GM18951 (cell line): ENCODE measurements around the gene ITM2C.

Experiments
- POLR2A ChIP-seq: IDR thresholded peaks from 4 replicates; pipeline ENCODE4 v1.6.1; 2011; ENCODE audit warnings: mild to moderate bottlenecking; ENCODE audit not compliant: insufficient read length, insufficient read depth; ENCODE audit errors: extremely low read depth
- in situ Hi-C: fragments of 300-500 bp; cut with MboI; formaldehyde crosslinking; loops from one replicate; pipeline ENCODE4 v1.12.0; 2022; ENCODE audit warnings: low sequenced_read_pairs, mixed read lengths, inconsistent platforms; ENCODE audit not compliant: unreplicated experiment

ITM2C gene

DNA sequence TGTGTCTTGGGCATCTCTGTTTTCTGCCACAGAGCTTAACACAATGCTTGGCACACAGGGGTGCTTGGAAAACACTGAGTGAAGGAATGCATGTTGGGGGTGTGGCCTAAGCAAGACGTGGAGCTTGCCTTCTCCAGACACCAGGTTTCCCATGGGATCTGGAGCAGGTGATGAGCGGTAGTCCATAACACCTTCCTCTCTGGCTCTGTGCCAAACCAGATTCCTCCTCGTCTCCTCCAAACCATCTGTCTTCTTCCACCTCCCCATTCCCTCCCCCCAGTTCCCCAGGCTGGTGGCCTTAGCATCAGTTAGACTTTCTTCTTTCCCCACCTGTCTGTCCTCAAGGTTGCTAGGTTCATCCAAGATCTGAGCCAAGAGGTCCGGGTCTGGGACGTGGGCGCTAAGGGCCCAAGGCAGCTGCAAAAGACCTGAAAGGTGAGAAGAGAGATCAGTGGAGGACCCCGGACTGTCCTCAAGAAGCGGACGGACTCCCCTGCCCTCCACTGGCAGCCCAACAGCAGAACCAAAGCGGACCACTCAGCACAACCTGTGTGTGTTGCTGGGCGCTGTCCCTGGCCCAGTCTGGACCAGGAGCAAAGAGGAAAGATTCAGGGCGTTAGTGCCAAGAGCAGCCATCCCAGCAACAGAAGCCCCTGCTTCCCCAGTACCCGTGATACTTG lies 1.2 kb upstream of the ITM2C start:
- in situ Hi-C loops, result no loop called here
- TF ChIP-seq POLR2A, result no peak

GRCh38 chr2:230864122-230864604 lies 579 bp upstream of the ITM2C start:
- TF ChIP-seq POLR2A, result no peak
- in situ Hi-C loops, result no loop called here

- in situ Hi-C loops, result no loop called here
- TF ChIP-seq POLR2A, result peak; percentile 20
These were observed 594 bp downstream of the ITM2C start for GRCh38 chr2:230865307-230865765.

- in situ Hi-C loops, result no loop called here
- TF ChIP-seq POLR2A, result no peak
These were observed 1.3 kb downstream of the ITM2C start for GRCh38 chr2:230865766-230866755.

- TF ChIP-seq POLR2A, result no peak
- in situ Hi-C loops, result no loop called here
These were observed 2.2 kb downstream of the ITM2C start for GRCh38 chr2:230866756-230867523.

- in situ Hi-C loops, result no loop called here
- no peak for TF ChIP-seq POLR2A
These were observed 3.6 kb downstream of the ITM2C start for GRCh38 chr2:230868161-230868946.

DNA sequence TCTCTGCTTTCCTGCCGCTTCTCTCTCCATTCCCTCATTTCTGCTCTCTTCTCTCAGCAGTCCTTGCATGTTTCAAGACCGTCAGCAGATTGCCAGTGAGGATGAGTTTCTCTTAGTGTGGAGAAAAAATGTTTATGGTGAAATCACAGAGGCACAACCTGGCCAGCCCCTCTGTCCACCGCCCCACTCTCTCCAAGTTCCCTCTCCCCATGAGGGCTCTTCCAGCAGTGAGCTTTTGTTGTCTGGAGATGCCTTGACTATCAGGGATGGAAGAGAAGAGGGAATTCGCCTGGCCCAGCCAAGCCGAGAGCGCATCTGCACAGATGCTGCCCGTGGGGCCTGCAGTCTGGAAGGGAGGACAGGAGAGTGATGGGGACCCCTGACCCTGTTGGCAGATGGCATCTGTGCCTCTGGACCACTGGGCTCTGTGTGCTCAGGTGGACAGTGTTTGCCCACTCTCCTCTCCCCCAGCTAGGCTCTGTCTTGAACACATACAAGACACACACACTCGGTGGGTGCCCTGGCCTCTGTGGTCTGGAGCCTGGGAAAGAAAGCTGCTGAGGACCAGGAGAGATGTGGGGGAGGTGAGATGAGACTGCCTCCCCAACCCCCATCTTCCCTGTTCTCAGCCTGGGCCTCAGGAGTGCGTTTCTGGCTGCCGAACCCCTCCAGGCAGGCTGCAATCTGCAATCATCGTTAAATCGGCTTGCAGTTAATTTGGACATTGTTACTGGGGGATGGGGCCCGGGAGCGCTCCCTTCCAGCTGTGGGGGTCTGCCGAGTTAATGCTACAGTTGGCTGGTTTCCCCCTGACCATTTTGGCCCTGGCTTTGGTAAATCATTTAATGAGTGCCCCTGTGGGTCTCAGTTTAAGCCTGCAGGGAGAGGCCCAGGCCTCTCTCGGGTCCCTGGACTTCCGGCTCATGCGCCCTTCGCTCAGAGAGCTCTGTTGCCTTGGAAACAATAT lies 4.5 kb downstream of the ITM2C start:
- in situ Hi-C loops, result no loop called here

GRCh38 chr2:230869914-230870543 lies 5.3 kb downstream of the ITM2C start:
- in situ Hi-C loops, result no loop called here
- no peak for TF ChIP-seq POLR2A

More for the DNA sequence above, 4.5 kb downstream of the ITM2C start:
- no peak for TF ChIP-seq POLR2A

DNA sequence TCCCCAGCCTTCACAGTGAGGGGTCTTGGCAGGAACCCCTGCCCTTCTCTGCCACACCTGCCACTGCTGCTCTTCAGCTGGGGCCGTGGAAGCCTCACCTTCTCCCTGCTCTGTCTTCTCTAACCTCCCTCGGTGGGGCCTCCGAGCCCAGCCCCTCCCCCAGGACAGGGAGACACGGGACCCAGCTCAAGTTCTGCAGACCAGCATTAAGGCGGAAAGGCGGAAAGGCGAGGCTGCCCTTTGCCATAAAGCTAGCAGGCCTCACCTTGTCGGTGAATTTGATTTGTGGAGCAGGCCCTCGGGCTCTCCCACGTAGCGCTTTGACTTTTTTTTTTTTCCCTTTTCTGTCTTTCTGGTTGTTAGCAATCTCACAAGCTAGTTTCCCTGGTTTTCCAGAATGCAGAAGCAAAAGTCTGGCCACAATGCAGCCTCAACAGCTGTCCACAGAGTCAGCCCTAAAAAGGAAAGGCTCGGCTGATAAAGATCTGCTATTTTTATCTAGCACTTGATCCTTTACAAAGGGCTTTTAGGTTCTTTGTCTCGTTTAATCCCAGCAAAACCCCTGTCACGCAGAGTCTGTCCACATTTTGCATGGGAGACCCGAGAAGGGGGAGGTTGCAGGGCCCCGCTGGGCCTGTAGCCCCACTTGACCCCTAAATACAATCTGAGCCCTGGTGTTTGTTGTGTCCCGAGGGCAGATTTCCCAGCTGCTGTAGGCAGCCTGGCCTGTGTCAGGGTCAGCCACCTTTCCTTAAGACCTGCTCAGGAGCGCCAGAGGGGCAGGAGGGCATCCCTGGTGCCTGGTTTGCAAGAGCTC lies 6.0 kb downstream of the ITM2C start:
- in situ Hi-C loops, result no loop called here
- TF ChIP-seq POLR2A, result no peak
